H1 (cell line): ENCODE measurements around the gene CASR. TPM values are rescaled to one million over a fixed set of nuclear protein-coding genes. Genes with fewer than 3 reads are reported as not detected.

Experiments used
- CTCF ChIA-PET: fragments of 300-600 bp; sonication (Branson Sonifier 250); formaldehyde crosslinking; loops from one replicate; lab custom pipeline; 2021; ENCODE audit not compliant: partially characterized antibody; lab: Charles Lee
- POLR2A ChIA-PET: fragments of 300-600 bp; sonication (Branson Sonifier 250); formaldehyde crosslinking; loops from one replicate; lab custom pipeline; 2021; ENCODE audit warnings: inconsistent platforms; ENCODE audit not compliant: partially characterized antibody; lab: Charles Lee
- DNase-seq, 2 experiments: peaks; one replicate each; pipeline versions ENCODE4 v3.0.0 to v3.0.0-alpha.2; 2010 to 2022; ENCODE audit warnings: low spot score in 2 of 2, low read depth in 1 of 2, mixed read lengths in 1 of 2
- FAIRE-seq: peaks from 2 replicates; lab custom pipeline; 2011; peaks lifted over from hg19 to GRCh38; lab: Jason Lieb, UNC
- H2AFZ ChIP-seq: 2 replicates; pipeline ENCODE4 v1.8.1; 2012; ENCODE audit warnings: low read length, inconsistent platforms
- H2AK5ac ChIP-seq: 2 replicates; pipeline ENCODE4 v1.6.1; 2013; ENCODE audit warnings: low read depth, low read length
- H2BK120ac ChIP-seq: replicated peaks from 2 replicates; pipeline ENCODE3; 2013; ENCODE audit warnings: low read depth, low read length, inconsistent platforms
- H2BK12ac ChIP-seq: 2 replicates; pipeline ENCODE4 v1.6.1; 2013; ENCODE audit warnings: low read depth, low read length
- H2BK15ac ChIP-seq: 2 replicates; pipeline ENCODE4 v1.6.1; 2013; ENCODE audit warnings: low read length
- H2BK20ac ChIP-seq: 2 replicates; pipeline ENCODE4 v1.6.1; 2013; ENCODE audit warnings: low read length
- H2BK5ac ChIP-seq: 2 replicates; pipeline ENCODE4 v1.6.1; 2013; ENCODE audit warnings: low read depth, low read length
- H3K14ac ChIP-seq: 2 replicates; pipeline ENCODE4 v1.6.1; 2013; ENCODE audit warnings: inconsistent platforms; ENCODE audit not compliant: insufficient read length
- H3K18ac ChIP-seq: 2 replicates; pipeline ENCODE4 v1.6.1; 2013; ENCODE audit warnings: low read length; ENCODE audit errors: extremely low read depth
- H3K23ac ChIP-seq: 2 replicates; pipeline ENCODE4 v1.6.1; 2013; ENCODE audit warnings: inconsistent platforms; ENCODE audit not compliant: insufficient read length
- H3K23me2 ChIP-seq: 2 replicates; pipeline ENCODE4 v1.6.1; 2013; ENCODE audit warnings: low read depth, low read length
- H3K27ac ChIP-seq: 2 replicates; pipeline ENCODE4 v1.6.1; 2011; ENCODE audit warnings: low read depth, low read length, inconsistent platforms
- H3K27me3 ChIP-seq, 4 experiments: replicated peaks in 1 of 4; 1 replicate in 1 of 4; 2 replicates in 3 of 4; pipeline versions ENCODE4 v1.6.1 to v1.8.1; 2011 to 2013; ENCODE audit warnings: low read length in 3 of 4, mild to moderate bottlenecking in 3 of 4, inconsistent platforms in 2 of 4, mixed read lengths in 2 of 4, moderate library complexity in 1 of 4; ENCODE audit not compliant: control insufficient read depth in 3 of 4, insufficient read depth in 3 of 4; ENCODE audit errors: extremely low read depth in 1 of 4
- H3K36me3 ChIP-seq, 4 experiments: 2 replicates each; pipeline versions ENCODE4 v1.6.1 to v1.8.1; 2011 to 2013; ENCODE audit warnings: mild to moderate bottlenecking in 4 of 4, low read length in 3 of 4, moderate library complexity in 2 of 4, control low read depth in 1 of 4, inconsistent platforms in 1 of 4; ENCODE audit not compliant: insufficient read depth in 4 of 4, control insufficient read depth in 2 of 4
- H3K4ac ChIP-seq: replicated peaks from 2 replicates; pipeline ENCODE3; 2013; ENCODE audit warnings: low read length, low read depth, mixed read lengths, inconsistent platforms; ENCODE audit not compliant: insufficient read length
- H3K4me1 ChIP-seq, 4 experiments: replicated peaks in 1 of 4; 1 replicate in 1 of 4; 2 replicates in 3 of 4; pipeline versions ENCODE4 v1.6.1 to v1.8.1; 2011 to 2013; ENCODE audit warnings: low read length in 3 of 4, inconsistent platforms in 2 of 4, mixed read lengths in 1 of 4; ENCODE audit not compliant: insufficient read depth in 4 of 4, control insufficient read depth in 3 of 4
- H3K4me2 ChIP-seq, 2 experiments: 2 replicates each; pipeline versions ENCODE4 v1.6.1 to v1.8.1; 2011 to 2013; ENCODE audit warnings: low read depth in 2 of 2, low read length in 2 of 2, control low read depth in 1 of 2, inconsistent platforms in 1 of 2, mild to moderate bottlenecking in 1 of 2; ENCODE audit not compliant: insufficient read depth in 1 of 2
- H3K4me3 ChIP-seq, 4 experiments: fragments of 200-600, 300-600 bp in 1 of 4; sonication (generic), shearing (Covaris generic), sonication (Bioruptor Twin) in 1 of 4; 2 replicates each; pipeline versions ENCODE4 v1.5.1 to v1.8.1; 2011 to 2016; ENCODE audit warnings: low read length in 4 of 4, low read depth in 3 of 4, control low read depth in 2 of 4, inconsistent platforms in 2 of 4, mild to moderate bottlenecking in 2 of 4, mixed read lengths in 1 of 4, moderate library complexity in 1 of 4; ENCODE audit not compliant: insufficient read depth in 2 of 4; ENCODE audit errors: extremely low read depth in 1 of 4
- H3K56ac ChIP-seq: replicated peaks from 2 replicates; pipeline ENCODE3; 2013; ENCODE audit warnings: low read depth, mild to moderate bottlenecking, mixed read lengths, low read length, inconsistent platforms; ENCODE audit not compliant: insufficient read length
- H3K79me1 ChIP-seq: 2 replicates; pipeline ENCODE4 v1.6.1; 2013; ENCODE audit warnings: low read depth, low read length, control low read depth
- H3K79me2 ChIP-seq, 2 experiments: 2 replicates each; pipeline versions ENCODE4 v1.6.1 to v1.8.1; 2012 to 2013; ENCODE audit warnings: low read length in 2 of 2, mild to moderate bottlenecking in 2 of 2, inconsistent platforms in 1 of 2; ENCODE audit not compliant: insufficient read depth in 2 of 2, control insufficient read depth in 1 of 2
- H3K9ac ChIP-seq, 4 experiments: replicated peaks in 1 of 4; 1 replicate in 1 of 4; 2 replicates in 3 of 4; pipeline versions ENCODE4 v1.6.1 to v1.8.1; 2011 to 2013; ENCODE audit warnings: low read depth in 3 of 4, low read length in 3 of 4, control low read depth in 2 of 4, mild to moderate bottlenecking in 2 of 4, moderate library complexity in 2 of 4, inconsistent platforms in 1 of 4; ENCODE audit errors: extremely low read depth in 1 of 4
- H3K9me3 ChIP-seq, 2 experiments: 2 replicates each; pipeline versions ENCODE4 v1.6.1 to v1.8.1; 2012 to 2013; ENCODE audit warnings: mild to moderate bottlenecking in 2 of 2, moderate library complexity in 2 of 2, control low read depth in 1 of 2, inconsistent platforms in 1 of 2, low read depth in 1 of 2, low read length in 1 of 2, mixed read lengths in 1 of 2; ENCODE audit not compliant: insufficient read depth in 2 of 2
- H4K20me1 ChIP-seq, 2 experiments: replicated peaks in 1 of 2; 2 replicates each; pipeline versions ENCODE3 to v1.8.1; 2011 to 2013; ENCODE audit warnings: inconsistent platforms in 2 of 2, low read length in 2 of 2, mild to moderate bottlenecking in 1 of 2; ENCODE audit not compliant: insufficient read depth in 2 of 2, control insufficient read depth in 1 of 2
- H4K5ac ChIP-seq: 2 replicates; pipeline ENCODE4 v1.6.1; 2013; ENCODE audit warnings: low read length, low read depth, mixed read lengths, inconsistent platforms; ENCODE audit not compliant: insufficient read length
- H4K8ac ChIP-seq: 2 replicates; pipeline ENCODE4 v1.8.0; 2013; ENCODE audit warnings: mild to moderate bottlenecking, moderate library complexity, low read length, inconsistent platforms; ENCODE audit not compliant: insufficient read depth; ENCODE audit errors: extremely low read depth
- H4K91ac ChIP-seq: replicated peaks from 2 replicates; pipeline ENCODE3; 2013; ENCODE audit warnings: low read length, mixed read lengths, inconsistent platforms; ENCODE audit not compliant: insufficient read length
- ASH2L ChIP-seq: fragments of 200-600, 300-600 bp; sonication (generic); IDR thresholded peaks from one replicate; pipeline ENCODE4 v1.7.1; 2017; ENCODE audit warnings: low read length
- CHD2 ChIP-seq: IDR thresholded peaks from 2 replicates; pipeline ENCODE4 v1.6.1; 2012; ENCODE audit warnings: low read length, improper control_type of control experiment
- FOSL1 ChIP-seq: IDR thresholded peaks from 2 replicates; pipeline ENCODE4 v1.6.1; 2011; ENCODE audit warnings: mild to moderate bottlenecking, low read depth, low read length, moderate library complexity; ENCODE audit not compliant: insufficient read depth
- MAFK ChIP-seq: IDR thresholded peaks from 2 replicates; pipeline ENCODE4 v1.6.1; 2012; ENCODE audit warnings: low read depth, mild to moderate bottlenecking, improper control_type of control experiment, low read length
- POLR2AphosphoS5 ChIP-seq: IDR thresholded peaks from 2 replicates; pipeline ENCODE4 v1.6.1; 2011; ENCODE audit warnings: low read depth, low read length
- RAD21 ChIP-seq, 2 experiments: IDR thresholded peaks in 1 of 2; conservative IDR thresholded peaks in 1 of 2; 2 replicates each; pipeline ENCODE4 v1.6.1; 2011; ENCODE audit warnings: low read depth in 2 of 2, low read length in 2 of 2, improper control_type of control experiment in 1 of 2, inconsistent platforms in 1 of 2, mild to moderate bottlenecking in 1 of 2, moderate library complexity in 1 of 2
- SIN3A ChIP-seq, 2 experiments: IDR thresholded peaks in 1 of 2; conservative IDR thresholded peaks in 1 of 2; 2 replicates each; pipeline ENCODE4 v1.6.1; 2011 to 2012; ENCODE audit warnings: low read length in 2 of 2, improper control_type of control experiment in 1 of 2, low read depth in 1 of 2, mild to moderate bottlenecking in 1 of 2
- SIX5 ChIP-seq: IDR thresholded peaks from 2 replicates; pipeline ENCODE4 v1.6.1; 2011; ENCODE audit warnings: mild to moderate bottlenecking, low read depth, low read length
- SP4 ChIP-seq: IDR thresholded peaks from 2 replicates; pipeline ENCODE4 v1.6.1; 2012; ENCODE audit warnings: low read length, inconsistent platforms
- SUZ12 ChIP-seq: fragments of 200-600 bp; sonication (generic); IDR thresholded peaks from 2 replicates; pipeline ENCODE4 v1.6.1; 2012; ENCODE audit warnings: mild to moderate bottlenecking, inconsistent platforms, low read length, moderate library complexity, mixed read lengths
- WGBS, 2 experiments: shearing (Covaris generic) in 1 of 2; methylation state at CpG; one replicate each; pipeline versions ENCODE4 v1.1.6 to v1.1.7; 2013 to 2015; ENCODE audit warnings: low lambda C conversion rate in 2 of 2, mixed read lengths in 2 of 2, inconsistent platforms in 1 of 2, low coverage in 1 of 2, missing lambda C conversion rate in 1 of 2; ENCODE audit not compliant: insufficient replicate concordance in 2 of 2, insufficient coverage in 1 of 2, insufficient read length in 1 of 2; ENCODE audit errors: extremely low coverage in 1 of 2, missing lambda C conversion rate in 1 of 2; 5-methylcytosine and 5-hydroxymethylcytosine counted together
- polyA plus RNA-seq, 7 experiments: library from polyadenylated mRNA; depleted of rRNA in 3 of 7; stranded (reverse) in 5 of 7; unstranded in 2 of 7; fragments of >200 nt in 5 of 7; fragments of 200-250 nt in 2 of 7; gene quantifications; 1 replicate in 5 of 7; 2 replicates in 1 of 7; 4 replicates in 1 of 7; pipeline versions ENCODE4 v1.2.1 to v1.2.3, GENCODE V29; 2011 to 2013; ENCODE audit warnings: missing spikeins in 2 of 7, mixed read lengths in 2 of 7
- total RNA-seq: library from RNA; stranded (reverse); fragmentation: NEBNext Ultra II Directional; extraction: Animal tissue kit (Norgen Biotek cat#: 25700); gene quantifications from 2 replicates; pipeline ENCODE4 v1.2.1, GENCODE V29; 2021

CASR gene
- total and polyA plus RNA-seq, 2 of the 8 experiments (the other 6 are each of a cell fraction or from before 2014, with no cell fraction given), result 0.36 to 0.58 TPM

GRCh38 chr3:122200661-122201060 is 17.2 kb downstream of the CASR start:
- no peak overlapping the region for H2BK20ac ChIP-seq
- H3K79me2 ChIP-seq, result no peaks in the 10 kb centered on the region
- TF ChIP-seq SUZ12 (no peak), SIN3A (conservative IDR thresholded peaks at IDR 0.05 in 1 of 2, IDR thresholded peaks at IDR 0.05 in 1 of 2; ENCODE audit: low read depth in 1 of 2, low read length in 2 of 2) (no peak), RAD21 (IDR thresholded peaks at IDR 0.05 in 1 of 2, conservative IDR thresholded peaks at IDR 0.05 in 1 of 2; ENCODE audit: low read depth in 2 of 2, low read length in 2 of 2) (no peak), ASH2L (no peak), FOSL1 (no peak), POLR2AphosphoS5 (no peak), SIX5 (no peak), MAFK (no peak), SP4 (no peak), CHD2 (no peak)

More at GRCh38 chr3:122200661-122201060, 17.2 kb downstream of the CASR start:
- no peak overlapping the region for H2BK12ac ChIP-seq
- H4K91ac ChIP-seq, result no peak overlapping the region
- no peak overlapping the region for H2AK5ac ChIP-seq
- no peak overlapping the region for H4K8ac ChIP-seq
- no peak overlapping the region for H3K56ac ChIP-seq
- no peaks in the 10 kb centered on the region for H3K27me3 ChIP-seq
- H2AFZ ChIP-seq, result no peak overlapping the region
- H3K23ac ChIP-seq, result no peak overlapping the region
- CTCF ChIA-PET, result no interaction called here
- H4K20me1 ChIP-seq, result no peaks in the 10 kb centered on the region
- no peaks in the 10 kb centered on the region for H3K36me3 ChIP-seq
- 93% methylated on average over 2 of the region's 3 CpGs; no CpG with 5 or more reads in 1 of the 2 experiments for WGBS, 2 experiments
- peaks cover 0 to 8% of the 10 kb centered on the region in 2 experiments; a peak in 1 of 4 replicates for H3K9me3 ChIP-seq
- H3K4me1 ChIP-seq, result no peaks in the 10 kb centered on the region
- H2BK15ac ChIP-seq, result no peak overlapping the region
- H3K79me1 ChIP-seq, result no peaks in the 10 kb centered on the region
- H3K4me2 ChIP-seq, result no peak overlapping the region
- no peak overlapping the region for H3K18ac ChIP-seq
- FAIRE-seq, result no peak
- no peak overlapping the region for H2BK5ac ChIP-seq
- H3K4ac ChIP-seq, result no peak overlapping the region
- no peak for DNase-seq
- no peak overlapping the region for H3K4me3 ChIP-seq
- POLR2A ChIA-PET, result no interaction called here
- H3K23me2 ChIP-seq, result no peaks in the 10 kb centered on the region
- H2BK120ac ChIP-seq, result no peak overlapping the region
- no peak overlapping the region for H4K5ac ChIP-seq
- no peak overlapping the region for H3K27ac ChIP-seq
- H3K14ac ChIP-seq, result no peak overlapping the region
- H3K9ac ChIP-seq, result no peak overlapping the region
